ENCODE data around the gene PHF12.

The PHF12 gene

GRCh38 chr17:28975646-28976045 lies 24.3 kb upstream of the PHF12 start:
- DNase-seq (ENCODE audit: low read depth in 2 of 2): no peak

GRCh38 chr17:28975031-28975430 lies 23.7 kb upstream of the PHF12 start:
- DNase-seq (ENCODE audit: low read depth in 2 of 2): no peak

GRCh38 chr17:28974451-28974850 lies 23.1 kb upstream of the PHF12 start:
- DNase-seq (ENCODE audit: low read depth in 2 of 2): no peak

GRCh38 chr17:28973425-28973824 lies 22.1 kb upstream of the PHF12 start:
- no peak for DNase-seq (ENCODE audit: low read depth in 2 of 2)

- no peak for DNase-seq (ENCODE audit: low read depth in 2 of 2)
Measured at GRCh38 chr17:28972437-28972836, 21.1 kb upstream of the PHF12 start.

- DNase-seq (ENCODE audit: low read depth in 2 of 2): no peak
Measured at GRCh38 chr17:28970879-28971278, 19.6 kb upstream of the PHF12 start.

DNA sequence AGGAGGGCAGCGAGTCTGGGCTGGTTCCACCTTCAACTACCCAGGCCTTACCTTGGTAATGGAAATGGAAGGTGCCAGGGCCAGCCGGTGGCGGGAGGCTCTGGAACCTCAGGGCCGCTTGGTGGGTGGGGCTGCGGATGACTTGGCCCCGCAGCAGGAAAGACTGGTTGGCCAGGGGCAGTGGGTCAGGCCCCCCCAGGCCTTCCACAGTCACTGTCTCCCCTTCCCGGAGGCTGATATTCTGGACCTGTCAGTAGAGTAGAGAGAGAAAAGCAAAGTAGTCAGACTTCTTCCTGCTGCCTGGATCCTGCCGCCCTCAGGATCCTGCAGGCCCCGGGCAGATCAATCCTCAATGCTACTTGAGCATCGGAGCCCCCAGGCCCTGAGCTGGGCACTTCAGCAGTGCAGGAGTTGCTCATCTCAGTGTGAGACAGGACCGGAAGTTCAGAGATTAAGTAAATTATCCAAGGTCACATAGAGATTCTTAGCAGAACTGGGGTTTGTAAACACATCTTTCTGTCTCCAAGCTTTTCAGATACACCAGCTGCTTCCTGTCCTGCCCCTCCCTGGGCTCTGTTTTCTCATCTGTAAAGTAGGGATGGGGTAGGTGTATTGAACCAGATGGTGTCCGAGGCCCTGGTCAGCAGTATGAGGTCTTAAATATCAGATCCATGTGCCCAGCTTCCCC lies 18.5 kb upstream of the PHF12 start:
- DNase-seq (ENCODE audit: low read depth in 2 of 2): no peak

DNA sequence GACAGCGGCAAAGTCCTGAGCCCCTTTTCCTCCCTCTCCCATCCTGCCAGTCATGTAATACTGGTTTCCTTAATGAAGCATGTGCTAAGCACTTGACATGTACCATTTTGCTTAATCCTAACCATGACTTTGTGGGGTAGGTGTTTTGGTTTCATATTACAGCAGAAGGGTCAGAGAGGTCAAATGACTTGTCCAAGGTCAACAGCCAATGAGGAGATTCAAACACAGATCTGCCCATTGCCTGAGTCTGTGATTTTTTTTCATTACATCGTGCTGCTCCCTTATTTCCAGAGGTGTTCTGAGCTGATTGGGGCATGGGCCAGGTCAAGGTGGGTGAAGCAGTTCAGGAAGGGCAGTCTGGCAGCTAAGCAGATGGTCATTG lies 17.6 kb upstream of the PHF12 start:
- no peak for DNase-seq (ENCODE audit: low read depth in 2 of 2)

GRCh38 chr17:28968231-28968913 lies 17.1 kb upstream of the PHF12 start:
- no peak for DNase-seq (ENCODE audit: low read depth in 2 of 2)

- no peak for DNase-seq (ENCODE audit: low read depth in 2 of 2)
Measured at GRCh38 chr17:28967221-28968135, 16.2 kb upstream of the PHF12 start.

DNA sequence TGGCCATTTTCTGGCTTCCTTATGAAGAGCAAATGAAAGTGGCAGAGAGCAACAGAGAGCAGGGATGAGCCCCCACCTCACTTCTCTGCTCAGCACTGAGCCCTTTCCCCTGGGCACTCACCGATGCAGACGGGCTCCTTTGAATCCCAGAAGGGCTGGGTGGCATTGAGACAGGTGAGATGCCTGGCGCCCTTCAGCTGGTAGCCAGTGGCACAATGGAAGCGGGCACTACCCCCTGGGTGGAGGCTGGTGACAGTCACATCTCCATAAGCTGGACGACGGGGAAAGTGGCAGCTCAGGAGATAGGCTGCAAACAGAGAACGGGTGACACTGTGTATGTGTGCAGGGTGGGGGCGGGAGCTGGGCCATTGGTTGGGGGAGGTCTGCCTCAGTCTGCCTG lies 12.5 kb upstream of the PHF12 start:
- DNase-seq (ENCODE audit: low read depth in 2 of 2): no peak

GRCh38 chr17:28963055-28963611 lies 11.8 kb upstream of the PHF12 start:
- DNase-seq (ENCODE audit: low read depth in 2 of 2): no peak

- DNase-seq (ENCODE audit: low read depth in 2 of 2): no peak
Measured at GRCh38 chr17:28961391-28961790, 10.1 kb upstream of the PHF12 start.

- no peak for DNase-seq (ENCODE audit: low read depth in 2 of 2)
Measured at GRCh38 chr17:28960256-28961061, 9.1 kb upstream of the PHF12 start.

- no peak for DNase-seq (ENCODE audit: low read depth in 2 of 2)
Measured at GRCh38 chr17:28959471-28959871, 8.2 kb upstream of the PHF12 start.

DNA sequence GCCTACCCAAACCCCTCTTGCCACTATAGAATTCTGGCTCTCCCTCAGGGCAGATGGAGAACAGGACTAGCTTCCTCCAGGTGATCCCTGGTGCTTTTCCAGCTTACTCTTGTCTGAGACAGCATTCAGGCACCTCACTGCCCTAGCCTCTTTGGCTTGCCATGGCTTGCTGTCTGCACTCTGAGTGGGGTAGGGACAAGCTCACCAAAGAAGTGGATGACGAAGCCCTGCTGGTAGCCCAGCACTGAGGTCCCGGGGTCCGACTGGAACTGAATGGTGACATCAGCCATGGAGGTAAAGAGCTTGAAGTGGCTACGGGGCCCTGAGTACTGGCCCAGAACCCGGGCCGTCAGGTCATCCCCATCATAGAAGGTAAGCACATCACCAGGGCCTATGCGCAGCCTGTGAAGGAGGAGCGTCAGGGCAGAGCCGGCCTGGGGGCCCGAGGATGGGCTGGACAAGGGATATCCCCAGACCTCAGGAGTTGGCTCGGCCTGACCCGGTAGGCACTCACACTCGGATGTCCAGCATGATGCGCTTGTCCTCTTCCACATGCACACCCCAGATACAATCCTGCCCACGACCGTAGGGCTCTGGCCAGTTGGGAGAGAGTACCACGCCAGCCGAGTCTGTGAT lies 7.6 kb upstream of the PHF12 start:
- no peak for DNase-seq (ENCODE audit: low read depth in 2 of 2)

DNA sequence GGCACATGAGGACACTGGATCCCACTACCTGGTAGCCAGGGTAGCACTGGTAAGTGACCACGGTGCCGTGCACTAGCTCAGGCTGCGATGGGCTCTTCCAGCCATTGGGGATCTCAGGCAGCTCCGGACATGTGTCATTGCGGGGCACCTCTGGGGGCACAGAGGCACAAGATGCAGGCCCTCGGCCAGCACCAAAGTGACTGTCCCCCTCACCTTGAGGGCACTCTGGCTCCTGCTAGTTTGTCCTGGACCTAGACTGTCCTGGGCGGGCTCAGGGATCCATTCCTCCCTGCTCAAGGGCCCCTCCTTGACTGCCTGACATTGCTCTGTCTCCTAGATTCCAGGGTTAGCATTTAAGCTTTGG lies 6.7 kb upstream of the PHF12 start:
- no peak for DNase-seq (ENCODE audit: low read depth in 2 of 2)

DNA sequence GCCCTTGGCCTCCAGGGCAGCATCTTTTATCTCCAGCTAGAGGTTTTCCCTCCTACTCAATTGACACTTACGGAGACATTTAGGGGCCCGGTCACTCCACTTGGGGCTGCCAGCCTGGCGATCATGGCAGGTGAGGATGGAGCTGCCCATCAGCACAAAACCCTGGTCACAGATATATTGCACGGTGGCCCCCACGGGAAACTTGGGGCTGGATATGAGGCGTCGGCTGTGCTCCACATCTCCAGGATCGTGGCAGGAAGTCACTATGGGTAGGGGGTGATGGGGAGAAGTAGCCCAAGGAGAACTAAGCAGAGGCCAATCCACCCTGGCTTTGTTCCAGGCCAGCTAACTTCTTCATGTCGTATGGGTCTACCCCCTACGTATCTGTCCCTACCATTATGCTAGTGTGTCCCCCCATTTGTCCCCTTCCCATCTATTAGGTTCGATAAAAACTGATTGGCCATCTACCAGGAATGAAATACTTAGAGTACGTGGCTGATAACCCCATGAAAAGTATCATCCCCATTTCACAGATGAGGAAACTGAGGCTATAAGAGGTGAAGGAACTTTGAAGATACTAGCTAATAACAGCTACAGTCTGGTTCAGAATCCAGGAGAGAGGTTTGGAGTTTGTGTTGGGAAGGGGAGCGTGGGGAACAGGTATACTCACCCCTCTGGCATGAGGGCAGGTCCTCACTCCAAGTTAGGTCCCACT lies 6.1 kb upstream of the PHF12 start:
- DNase-seq (ENCODE audit: low read depth in 2 of 2): no peak

DNA sequence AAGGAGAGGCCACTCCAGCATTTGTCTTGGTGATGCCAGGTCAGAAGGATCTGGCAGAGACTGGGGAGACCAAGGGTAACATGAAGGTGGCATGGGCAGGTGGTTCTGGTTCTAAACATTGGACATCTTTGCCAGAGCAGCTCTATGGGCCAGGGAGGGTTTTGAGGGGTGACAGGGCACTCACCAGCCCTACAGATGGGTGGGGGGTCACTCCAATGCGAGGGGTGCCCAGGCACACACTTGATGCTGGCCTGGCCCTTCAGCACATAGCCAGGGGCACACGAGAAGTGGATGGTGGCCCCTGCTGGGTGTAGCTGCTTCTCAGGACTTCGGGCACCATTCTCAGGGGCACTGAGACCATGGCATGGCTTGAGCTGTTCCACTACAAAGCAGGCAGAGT lies 5.5 kb upstream of the PHF12 start:
- no peak for DNase-seq (ENCODE audit: low read depth in 2 of 2)

GRCh38 chr17:28956112-28956511 lies 4.8 kb upstream of the PHF12 start:
- no peak for DNase-seq (ENCODE audit: low read depth in 2 of 2)

Measured in stimulated activated CD8-positive, alpha-beta memory T cell treated with anti-CD3 and anti-CD28 coated beads, Interleukin-15, amount 100 ng/mL, for 48 hours (primary cell).